PC-9 (cell line): ENCODE measurements around the gene CLASP1. TPM values are rescaled to one million over a fixed set of nuclear protein-coding genes. Genes with fewer than 3 reads are reported as not detected.

Experiments
- BruUV-seq: library from RNA; stranded (reverse); fragments of 400-500 nt; replicated peaks from 2 replicates; lab custom pipeline; 2021; lab: Mats Ljungman, UMichigan
- CTCF ChIA-PET: fragments of 300-600 bp; sonication (Branson Sonifier 250); formaldehyde crosslinking; loops from one replicate; lab custom pipeline; 2022; ENCODE audit warnings: antibody characterized with exemption; lab: Charles Lee
- POLR2A ChIA-PET: fragments of 300-600 bp; sonication (Branson Sonifier 250); formaldehyde crosslinking; loops from one replicate; lab custom pipeline; 2022; ENCODE audit warnings: antibody characterized with exemption; ENCODE audit not compliant: unreplicated experiment; lab: Charles Lee
- DNase-seq, 2 experiments: peaks; one replicate each; pipeline versions ENCODE4 v3.0.0 to v3.0.0-alpha.2; 2015 to 2022; ENCODE audit warnings: mixed read lengths in 1 of 2
- H2AFZ ChIP-seq: fragments of 200-600 bp; sonication (generic); 2 replicates; pipeline ENCODE4 v1.8.1; 2017; ENCODE audit warnings: antibody characterized with exemption
- H3F3A ChIP-seq: fragments of 200-600 bp; sonication (generic); 2 replicates; pipeline ENCODE4 v1.8.1; 2017; ENCODE audit warnings: antibody characterized with exemption, mild to moderate bottlenecking, low read depth; ENCODE audit not compliant: insufficient read depth
- H3K27ac ChIP-seq: fragments of 200-600 bp; sonication (generic); 2 replicates; pipeline ENCODE4 v1.6.1; 2016; ENCODE audit warnings: mixed run types
- H3K27me3 ChIP-seq: fragments of 200-600 bp; sonication (generic); 2 replicates; pipeline ENCODE4 v1.6.1; 2016; ENCODE audit warnings: low read depth, mixed run types; ENCODE audit not compliant: insufficient read depth
- H3K36me3 ChIP-seq: fragments of 200-600 bp; sonication (generic); 2 replicates; pipeline ENCODE4 v1.6.1; 2016; ENCODE audit warnings: low read depth, mixed run types
- H3K4me1 ChIP-seq: fragments of 200-600 bp; sonication (generic); replicated peaks from 2 replicates; pipeline ENCODE4 v1.6.1; 2016; ENCODE audit warnings: mixed run types; ENCODE audit not compliant: insufficient read depth
- H3K4me2 ChIP-seq: fragments of 200-600 bp; sonication (generic); 2 replicates; pipeline ENCODE4 v1.6.1; 2017; ENCODE audit warnings: mixed run types
- H3K4me3 ChIP-seq: fragments of 200-600 bp; sonication (generic); 2 replicates; pipeline ENCODE4 v1.6.1; 2016; ENCODE audit warnings: mixed run types
- H3K79me2 ChIP-seq: fragments of 200-600 bp; sonication (generic); 2 replicates; pipeline ENCODE4 v1.6.1; 2017; ENCODE audit warnings: low read depth, mixed run types
- H3K9me2 ChIP-seq: fragments of 200-600 bp; sonication (generic); 2 replicates; pipeline ENCODE4 v1.8.1; 2017; ENCODE audit warnings: mild to moderate bottlenecking; ENCODE audit not compliant: insufficient read depth
- H3K9me3 ChIP-seq: fragments of 200-600 bp; sonication (generic); 2 replicates; pipeline ENCODE4 v1.8.1; 2016; ENCODE audit warnings: low read depth; ENCODE audit not compliant: insufficient read depth
- H4K20me1 ChIP-seq: fragments of 200-600 bp; sonication (generic); 2 replicates; pipeline ENCODE4 v1.8.1; 2017; ENCODE audit not compliant: insufficient read depth
- EZH2 ChIP-seq: fragments of 200-600 bp; sonication (generic); IDR thresholded peaks from 2 replicates; pipeline ENCODE4 v1.8.0; 2017; ENCODE audit warnings: antibody characterized with exemption, low read depth
- intact Hi-C: fragments of 100-400 bp; cut with micrococcal nuclease; formaldehyde crosslinking; loops from one replicate; pipeline ENCODE4 v1.10.0; 2022; ENCODE audit not compliant: unreplicated experiment
- total RNA-seq: library from RNA; stranded (reverse); gene quantifications from 2 replicates; pipeline ENCODE4 v1.2.3, GENCODE V29; 2021
- TF ChIP-seq, protein P1 (sequence below): fragments of 200-600 bp; sonication (generic); conservative IDR thresholded peaks from 2 replicates; pipeline ENCODE4 v1.6.1; 2017; ENCODE audit warnings: mixed run types, antibody characterized with exemption, mild to moderate bottlenecking, moderate library complexity

Gene CLASP1
- total RNA-seq, 1 experiment from 2014 or later: 61.8 TPM

- no TSS peak for BruUV-seq
- H3F3A ChIP-seq: peaks cover 6% of the 10 kb centered on the region; the same call in 1 of the 2 replicates
- peaks cover 5% of the 10 kb centered on the region; the same call in 1 of the 2 replicates for H4K20me1 ChIP-seq
- ChIA-PET POLR2A (no interaction called here), CTCF (no interaction called here)
- intact Hi-C loops: no loop called here
- H3K79me2 ChIP-seq: peaks cover 14% of the 10 kb centered on the region; the same call in 1 of the 2 replicates
- no peak overlapping the region for H3K4me2 ChIP-seq
- TF ChIP-seq, protein P1, sequence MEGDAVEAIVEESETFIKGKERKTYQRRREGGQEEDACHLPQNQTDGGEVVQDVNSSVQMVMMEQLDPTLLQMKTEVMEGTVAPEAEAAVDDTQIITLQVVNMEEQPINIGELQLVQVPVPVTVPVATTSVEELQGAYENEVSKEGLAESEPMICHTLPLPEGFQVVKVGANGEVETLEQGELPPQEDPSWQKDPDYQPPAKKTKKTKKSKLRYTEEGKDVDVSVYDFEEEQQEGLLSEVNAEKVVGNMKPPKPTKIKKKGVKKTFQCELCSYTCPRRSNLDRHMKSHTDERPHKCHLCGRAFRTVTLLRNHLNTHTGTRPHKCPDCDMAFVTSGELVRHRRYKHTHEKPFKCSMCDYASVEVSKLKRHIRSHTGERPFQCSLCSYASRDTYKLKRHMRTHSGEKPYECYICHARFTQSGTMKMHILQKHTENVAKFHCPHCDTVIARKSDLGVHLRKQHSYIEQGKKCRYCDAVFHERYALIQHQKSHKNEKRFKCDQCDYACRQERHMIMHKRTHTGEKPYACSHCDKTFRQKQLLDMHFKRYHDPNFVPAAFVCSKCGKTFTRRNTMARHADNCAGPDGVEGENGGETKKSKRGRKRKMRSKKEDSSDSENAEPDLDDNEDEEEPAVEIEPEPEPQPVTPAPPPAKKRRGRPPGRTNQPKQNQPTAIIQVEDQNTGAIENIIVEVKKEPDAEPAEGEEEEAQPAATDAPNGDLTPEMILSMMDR: no peak
- TF ChIP-seq EZH2: no peak
- H3K9me2 ChIP-seq: no peaks in the 10 kb centered on the region
- H3K4me3 ChIP-seq: no peak overlapping the region
- H3K36me3 ChIP-seq: peaks cover 15% of the 10 kb centered on the region; the same call in 1 of the 2 replicates
- H3K4me1 ChIP-seq: 0 out of 2 replicates have a peak, but pooled peaks cover 9% of the 10 kb centered on the region
- no peak overlapping the region for H2AFZ ChIP-seq
- H3K27me3 ChIP-seq: no peaks in the 10 kb centered on the region
- H3K27ac ChIP-seq: no peak overlapping the region
- peak; percentile 38 to 65 for DNase-seq
- H3K9me3 ChIP-seq: no peaks in the 10 kb centered on the region
Measured at GRCh38 chr2:121505005-121505404, 144.3 kb downstream of the CLASP1 start.

- Histone ChIP-seq H4K20me1 (peaks cover 5% of the 10 kb centered on the region; the same call in 1 of the 2 replicates), H3F3A (peaks cover 6% of the 10 kb centered on the region; the same call in 1 of the 2 replicates), H3K36me3 (peaks cover 20% of the 10 kb centered on the region; the same call in 1 of the 2 replicates), H3K9me3 (no peaks in the 10 kb centered on the region), H3K4me1 (0 out of 2 replicates have a peak, but pooled peaks cover 9% of the 10 kb centered on the region), H3K4me2 (no peak overlapping the region), H3K79me2 (peaks cover 14% of the 10 kb centered on the region; the same call in 1 of the 2 replicates), H3K27ac (no peak overlapping the region), H3K9me2 (no peaks in the 10 kb centered on the region), H3K4me3 (no peak overlapping the region), H3K27me3 (no peaks in the 10 kb centered on the region), H2AFZ (no peak overlapping the region)
- CTCF ChIA-PET: no interaction called here
- no peak for DNase-seq
- no peak for TF ChIP-seq EZH2
- TF ChIP-seq, protein P1: no peak
- POLR2A ChIA-PET: no interaction called here
- intact Hi-C loops: no loop called here
- BruUV-seq: no TSS peak
Measured at GRCh38 chr2:121504316-121504715, 144.9 kb downstream of the CLASP1 start.

DNA sequence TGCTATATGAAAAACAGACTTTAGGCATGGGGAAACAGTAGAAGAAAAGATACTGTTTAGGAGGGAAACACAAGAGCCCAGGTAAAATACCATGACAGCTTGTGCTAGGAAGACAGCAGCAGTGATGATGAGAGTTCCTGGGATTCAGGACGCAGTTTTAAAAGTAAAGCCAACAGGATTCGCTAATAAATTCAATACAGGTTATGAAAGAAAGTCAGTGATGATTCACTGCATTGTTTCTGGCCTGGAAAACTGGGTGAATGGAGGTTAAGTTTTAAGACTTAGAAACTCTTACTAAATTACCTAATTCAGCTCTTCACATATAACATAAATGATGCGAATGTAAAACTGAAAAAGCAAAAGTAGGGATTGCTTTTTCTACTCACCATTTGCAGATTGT lies 146.5 kb downstream of the CLASP1 start:
- peaks cover 5% of the 10 kb centered on the region; the same call in 1 of the 2 replicates for H4K20me1 ChIP-seq
- H3K27me3 ChIP-seq: no peaks in the 10 kb centered on the region
- H3K79me2 ChIP-seq: peaks cover 14% of the 10 kb centered on the region; the same call in 1 of the 2 replicates
- H3K4me3 ChIP-seq: no peak overlapping the region
- CTCF ChIA-PET: no interaction called here
- POLR2A ChIA-PET: no interaction called here
- intact Hi-C loops: loop anchor here (2.0 kb wide), 1 partner anchor 26 kb away; no protein-coding TSS in a partner anchor
- no peak overlapping the region for H3K27ac ChIP-seq
- H3K36me3 ChIP-seq: peaks cover 20% of the 10 kb centered on the region; the same call in 1 of the 2 replicates
- H3F3A ChIP-seq: peaks cover 6% of the 10 kb centered on the region; the same call in 1 of the 2 replicates
- TF ChIP-seq, protein P1: no peak
- TF ChIP-seq EZH2: no peak
- no peak overlapping the region for H2AFZ ChIP-seq
- no peaks in the 10 kb centered on the region for H3K9me3 ChIP-seq
- no TSS peak for BruUV-seq
- no peak overlapping the region for H3K4me2 ChIP-seq
- H3K9me2 ChIP-seq: no peaks in the 10 kb centered on the region
- H3K4me1 ChIP-seq: 0 out of 2 replicates have a peak, but pooled peaks cover 9% of the 10 kb centered on the region
- no peak for DNase-seq
